HEK293 (cell line): ENCODE results near the gene PRDM5.
"Not testable (repeated sequence)": the region's sequence is repeated elsewhere in the genome, so short reads cannot be mapped to it uniquely, and the experiment has no call there.

ENCODE experiments used
- CTCF ChIA-PET: fragments of 350-600 bp; formaldehyde crosslinking; extraction: SDS; loops from one replicate; lab custom pipeline; 2021; ENCODE audit warnings: antibody characterized with exemption; lab: Yijun Ruan, JAX
- POLR2A ChIA-PET: fragments of 300-600 bp; formaldehyde crosslinking; extraction: SDS; loops from one replicate; lab custom pipeline; 2020; ENCODE audit warnings: antibody characterized with exemption, inconsistent platforms; lab: Yijun Ruan, JAX
- H3K27ac ChIP-seq: fragments of 200-500 bp; sonication (Bioruptor generic); 2 replicates; pipeline ENCODE4 v1.5.1; 2014; ENCODE audit warnings: low read depth, low read length, control low read depth, inconsistent platforms; ENCODE audit errors: extremely low read depth
- H3K36me3 ChIP-seq, 2 experiments: fragments of 200-500 bp in 1 of 2; sonication (Bioruptor generic) in 1 of 2; 1 replicate in 1 of 2; 2 replicates in 1 of 2; pipeline ENCODE4 v1.5.1; 2014 to 2017; ENCODE audit warnings: inconsistent platforms in 2 of 2, low read length in 2 of 2; ENCODE audit not compliant: control insufficient read depth in 2 of 2, insufficient read depth in 1 of 2
- H3K4me1 ChIP-seq: fragments of 200-500 bp; sonication (Bioruptor generic); 2 replicates; pipeline ENCODE4 v1.5.1; 2014; ENCODE audit warnings: mild to moderate bottlenecking, low read length, inconsistent platforms; ENCODE audit not compliant: control insufficient read depth, insufficient read depth
- H3K4me3 ChIP-seq: 2 replicates; pipeline ENCODE4 v1.5.1; 2011; ENCODE audit warnings: low read depth, mild to moderate bottlenecking, control low read depth, low read length, moderate library complexity
- H3K9me3 ChIP-seq: fragments of 200-500 bp; sonication (Bioruptor generic); 2 replicates; pipeline ENCODE4 v1.5.1; 2014; ENCODE audit warnings: low read depth, low read length, inconsistent platforms; ENCODE audit not compliant: control insufficient read depth, insufficient read depth
- MEIS1 ChIP-seq: sonication (generic); formaldehyde crosslinking; IDR thresholded peaks from 2 replicates; pipeline ENCODE4 v1.8.1; 2022; ENCODE audit warnings: missing genetic modification reagents, mild to moderate bottlenecking, borderline replicate concordance
- TRIM28 ChIP-seq: IDR thresholded peaks from 2 replicates; pipeline ENCODE4 v1.6.1; 2011; ENCODE audit warnings: low read length, control low read depth, borderline replicate concordance
- ZNF223 ChIP-seq: fragments of 450-650 bp; formaldehyde crosslinking; IDR thresholded peaks from 2 replicates; pipeline ENCODE4 v1.5.1; 2016; ENCODE audit warnings: missing biosample characterization, missing genetic modification characterization
- ZNF433 ChIP-seq: fragments of 450-650 bp; formaldehyde crosslinking; IDR thresholded peaks from 2 replicates; pipeline ENCODE4 v1.5.1; 2016; ENCODE audit warnings: missing biosample characterization, missing genetic modification characterization, low read depth
- TF ChIP-seq, protein P1 (sequence below): fragments of 450-650 bp; formaldehyde crosslinking; IDR thresholded peaks from 2 replicates; pipeline ENCODE4 v1.5.1; 2016; ENCODE audit warnings: missing biosample characterization, missing genetic modification characterization

PRDM5 gene

DNA sequence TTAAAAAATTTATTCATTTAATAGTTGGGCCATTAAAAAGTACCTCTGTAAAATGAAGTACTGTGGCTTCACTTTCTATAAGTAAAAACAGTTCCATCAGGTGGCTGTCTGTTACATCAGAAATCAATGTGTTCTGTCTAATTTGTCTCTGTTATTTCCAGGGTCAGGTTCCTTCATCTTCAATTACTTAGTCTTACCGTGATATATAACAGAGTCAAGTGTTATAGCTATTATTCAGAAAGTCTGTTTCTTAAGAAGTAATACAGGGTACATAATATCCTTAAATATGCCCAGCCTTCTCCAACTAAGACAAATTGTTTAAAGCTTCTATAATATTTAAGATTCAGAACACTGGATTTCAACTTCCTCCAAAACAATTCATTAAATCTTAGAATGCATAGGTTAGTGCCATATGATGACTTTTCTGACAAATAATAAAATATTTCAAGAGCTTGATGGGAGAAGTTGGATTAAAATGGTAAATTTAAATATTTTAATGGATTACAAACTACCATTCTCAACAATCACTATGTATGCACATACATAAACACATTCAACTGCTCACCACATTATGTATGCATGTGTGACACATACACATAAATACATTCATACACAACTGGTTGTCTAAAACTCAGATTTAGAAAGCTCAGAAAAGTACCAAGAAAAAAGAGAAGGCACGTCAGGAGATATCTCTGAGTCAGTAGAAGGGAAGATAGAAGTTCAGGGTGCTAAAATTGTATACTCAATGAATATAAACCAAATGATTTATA, 268.5 kb downstream of the PRDM5 start (continued):
- TF ChIP-seq, protein P1, sequence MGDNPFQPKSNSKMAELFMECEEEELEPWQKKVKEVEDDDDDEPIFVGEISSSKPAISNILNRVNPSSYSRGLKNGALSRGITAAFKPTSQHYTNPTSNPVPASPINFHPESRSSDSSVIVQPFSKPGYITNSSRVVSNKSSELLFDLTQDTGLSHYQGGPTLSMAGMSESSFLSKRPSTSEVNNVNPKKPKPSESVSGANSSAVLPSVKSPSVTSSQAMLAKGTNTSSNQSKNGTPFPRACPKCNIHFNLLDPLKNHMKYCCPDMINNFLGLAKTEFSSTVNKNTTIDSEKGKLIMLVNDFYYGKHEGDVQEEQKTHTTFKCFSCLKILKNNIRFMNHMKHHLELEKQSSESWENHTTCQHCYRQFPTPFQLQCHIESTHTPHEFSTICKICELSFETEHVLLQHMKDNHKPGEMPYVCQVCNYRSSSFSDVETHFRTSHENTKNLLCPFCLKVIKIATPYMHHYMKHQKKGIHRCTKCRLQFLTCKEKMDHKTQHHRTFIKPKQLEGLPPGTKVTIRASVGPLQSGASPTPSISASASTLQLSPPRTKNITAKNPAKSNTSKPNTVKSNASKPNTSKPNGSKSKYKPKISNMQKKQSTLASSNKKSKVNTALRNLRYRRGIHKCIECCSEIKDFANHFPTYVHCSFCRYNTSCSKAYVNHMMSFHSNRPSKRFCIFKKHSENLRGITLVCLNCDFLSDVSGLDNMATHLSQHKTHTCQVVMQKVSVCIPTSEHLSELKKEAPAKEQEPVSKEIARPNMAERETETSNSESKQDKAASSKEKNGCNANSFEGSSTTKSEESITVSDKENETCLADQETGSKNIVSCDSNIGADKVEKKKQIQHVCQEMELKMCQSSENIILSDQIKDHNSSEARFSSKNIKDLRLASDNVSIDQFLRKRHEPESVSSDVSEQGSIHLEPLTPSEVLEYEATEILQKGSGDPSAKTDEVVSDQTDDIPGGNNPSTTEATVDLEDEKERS (tag by site-specific recombination), result no peak
- TF ChIP-seq TRIM28 (no peak), ZNF433 (tag by site-specific recombination) (no peak), MEIS1 (no peak), ZNF223 (tag by site-specific recombination) (no peak)

DNA sequence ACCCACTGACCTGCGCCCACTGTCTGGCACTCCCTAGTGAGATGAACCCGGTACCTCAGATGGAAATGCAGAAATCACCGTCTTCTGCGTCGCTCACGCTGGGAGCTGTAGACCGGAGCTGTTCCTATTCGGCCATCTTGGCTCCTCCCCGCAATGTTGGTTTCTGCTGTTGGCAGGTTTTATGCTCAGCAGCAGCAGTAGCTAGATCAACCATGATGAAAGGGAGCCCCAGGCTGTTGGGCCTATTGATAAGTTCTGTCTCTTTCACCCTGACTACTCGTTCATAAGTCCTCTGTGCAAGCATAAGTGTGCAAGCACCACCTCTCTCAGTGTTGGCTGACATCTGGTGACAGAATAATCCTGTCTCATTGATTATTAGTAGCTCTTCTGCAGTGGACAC, 274.2 kb downstream of the PRDM5 start:
- H3K4me1 ChIP-seq, H3K9me3 ChIP-seq, H3K27ac ChIP-seq, CTCF ChIA-PET, H3K4me3 ChIP-seq, H3K36me3 ChIP-seq, POLR2A ChIA-PET: not testable (repeated sequence)
